ENCODE results near the gene SGCA. TPM values are rescaled to one million over a fixed set of nuclear protein-coding genes. Genes with fewer than 3 reads are reported as not detected.

SGCA gene
- total and polyA plus RNA-seq, 9 of the 15 experiments (the other 6 are each of a cell fraction or from before 2014, with no cell fraction given): not detected

DNA sequence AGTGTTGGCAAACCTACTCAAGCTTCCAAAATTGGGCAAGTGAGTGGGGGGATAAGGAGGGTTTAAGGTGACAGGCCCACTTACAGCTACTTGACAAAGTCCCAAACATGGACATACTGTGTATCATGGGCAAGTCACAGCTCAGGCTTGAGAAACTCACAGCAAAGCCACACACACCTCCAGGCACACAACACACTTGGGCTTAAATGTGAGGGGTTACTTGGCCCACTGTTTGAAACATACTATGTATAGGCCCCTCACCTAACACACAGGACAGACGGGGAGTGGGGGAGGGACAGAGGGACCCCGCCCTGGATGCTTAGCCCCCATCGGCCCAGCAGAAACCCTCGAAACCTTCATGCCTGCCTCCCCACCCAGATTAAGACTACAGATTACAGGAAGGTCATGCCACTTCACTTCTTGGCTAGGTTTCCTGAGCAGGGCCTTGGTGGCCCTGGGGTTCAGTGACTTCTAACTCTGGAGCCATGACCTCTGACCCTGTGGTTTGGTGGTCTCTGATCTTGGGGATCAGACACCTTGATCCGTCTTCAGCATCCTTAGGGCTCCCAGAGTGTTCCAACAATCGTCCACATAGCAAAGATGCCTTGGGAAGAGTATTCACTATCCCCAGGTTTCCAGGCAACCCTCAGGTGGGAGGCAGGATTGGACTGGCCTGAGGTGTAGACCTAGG is 33.6 kb upstream of the SGCA start:
- POLR2A ChIA-PET: interaction anchor here (0.6 to 2.0 kb wide), 5 partner anchors 9 to 166 kb away, joined by 3 to 8 read pairs (median 3); no protein-coding TSS in a partner anchor
- no peaks in the 10 kb centered on the region for H3K79me2 ChIP-seq (ENCODE audit: control insufficient read depth, insufficient read depth, low read length)
- H3K27ac ChIP-seq (ENCODE audit: extremely low read depth, low read depth, low read length): peak overlapping the region; percentile 39; the same call in 1 of the 3 replicates
- FAIRE-seq: peak; percentile 11
- H3K4me2 ChIP-seq (ENCODE audit: insufficient read depth, low read length): no peak overlapping the region
- no peak for ATAC-seq
- no peaks in the 10 kb centered on the region for H3K9me1 ChIP-seq (ENCODE audit: control insufficient read depth, insufficient read depth, low read length)
- H2AFZ ChIP-seq (ENCODE audit: low read depth, low read length): no peak overlapping the region
- BruUV-seq (replicated peaks): no TSS peak
- no peak for DNase-seq (ENCODE audit: extremely low read depth in 1 of 4, low spot score in 3 of 4)
- peaks cover 10% of the 10 kb centered on the region for H4K20me1 ChIP-seq (replicated peaks; ENCODE audit: control insufficient read depth, insufficient read depth, low read length)
- H3K9me3 ChIP-seq (replicated peaks; ENCODE audit: control insufficient read depth, insufficient read depth, low read depth, low read length): peaks cover 4% of the 10 kb centered on the region; the same call in 1 of the 2 replicates
- peaks cover 0 to 6% of the 10 kb centered on the region in 2 experiments; a peak in 3 of 5 replicates for H3K27me3 ChIP-seq (ENCODE audit: control insufficient read depth in 2 of 2, insufficient read depth in 2 of 2, low read length in 2 of 2)
- H3K36me3 ChIP-seq (ENCODE audit: control insufficient read depth, insufficient read depth, low read length): peaks cover 29% of the 10 kb centered on the region; the same call in 2 of the 3 replicates
- H3K9ac ChIP-seq (ENCODE audit: insufficient read depth in 1 of 2, low read depth in 2 of 2, low read length in 2 of 2): peak overlapping the region in 1 of 2 experiments; percentile 48; a peak in 1 of 4 replicates
- intact Hi-C loops (cut with micrococcal nuclease) (no loop called here), in situ Hi-C loops (cut with MboI) (no loop called here)
- H3K4me3 ChIP-seq: no peak overlapping the region
- peaks cover 8 to 34% of the 10 kb centered on the region in 2 experiments for H3K4me1 ChIP-seq (replicated peaks in 1 of 2; ENCODE audit: control insufficient read depth in 2 of 2, insufficient read depth in 2 of 2, low read length in 2 of 2)
- CTCF ChIA-PET (ENCODE audit: low intra/inter-chr PET ratio): no interaction called here
- WGBS (ENCODE audit: insufficient coverage, low coverage, missing lambda C conversion rate): 35% methylated on average over 6 of the region's 6 CpGs
- TF ChIP-seq, protein P1, sequence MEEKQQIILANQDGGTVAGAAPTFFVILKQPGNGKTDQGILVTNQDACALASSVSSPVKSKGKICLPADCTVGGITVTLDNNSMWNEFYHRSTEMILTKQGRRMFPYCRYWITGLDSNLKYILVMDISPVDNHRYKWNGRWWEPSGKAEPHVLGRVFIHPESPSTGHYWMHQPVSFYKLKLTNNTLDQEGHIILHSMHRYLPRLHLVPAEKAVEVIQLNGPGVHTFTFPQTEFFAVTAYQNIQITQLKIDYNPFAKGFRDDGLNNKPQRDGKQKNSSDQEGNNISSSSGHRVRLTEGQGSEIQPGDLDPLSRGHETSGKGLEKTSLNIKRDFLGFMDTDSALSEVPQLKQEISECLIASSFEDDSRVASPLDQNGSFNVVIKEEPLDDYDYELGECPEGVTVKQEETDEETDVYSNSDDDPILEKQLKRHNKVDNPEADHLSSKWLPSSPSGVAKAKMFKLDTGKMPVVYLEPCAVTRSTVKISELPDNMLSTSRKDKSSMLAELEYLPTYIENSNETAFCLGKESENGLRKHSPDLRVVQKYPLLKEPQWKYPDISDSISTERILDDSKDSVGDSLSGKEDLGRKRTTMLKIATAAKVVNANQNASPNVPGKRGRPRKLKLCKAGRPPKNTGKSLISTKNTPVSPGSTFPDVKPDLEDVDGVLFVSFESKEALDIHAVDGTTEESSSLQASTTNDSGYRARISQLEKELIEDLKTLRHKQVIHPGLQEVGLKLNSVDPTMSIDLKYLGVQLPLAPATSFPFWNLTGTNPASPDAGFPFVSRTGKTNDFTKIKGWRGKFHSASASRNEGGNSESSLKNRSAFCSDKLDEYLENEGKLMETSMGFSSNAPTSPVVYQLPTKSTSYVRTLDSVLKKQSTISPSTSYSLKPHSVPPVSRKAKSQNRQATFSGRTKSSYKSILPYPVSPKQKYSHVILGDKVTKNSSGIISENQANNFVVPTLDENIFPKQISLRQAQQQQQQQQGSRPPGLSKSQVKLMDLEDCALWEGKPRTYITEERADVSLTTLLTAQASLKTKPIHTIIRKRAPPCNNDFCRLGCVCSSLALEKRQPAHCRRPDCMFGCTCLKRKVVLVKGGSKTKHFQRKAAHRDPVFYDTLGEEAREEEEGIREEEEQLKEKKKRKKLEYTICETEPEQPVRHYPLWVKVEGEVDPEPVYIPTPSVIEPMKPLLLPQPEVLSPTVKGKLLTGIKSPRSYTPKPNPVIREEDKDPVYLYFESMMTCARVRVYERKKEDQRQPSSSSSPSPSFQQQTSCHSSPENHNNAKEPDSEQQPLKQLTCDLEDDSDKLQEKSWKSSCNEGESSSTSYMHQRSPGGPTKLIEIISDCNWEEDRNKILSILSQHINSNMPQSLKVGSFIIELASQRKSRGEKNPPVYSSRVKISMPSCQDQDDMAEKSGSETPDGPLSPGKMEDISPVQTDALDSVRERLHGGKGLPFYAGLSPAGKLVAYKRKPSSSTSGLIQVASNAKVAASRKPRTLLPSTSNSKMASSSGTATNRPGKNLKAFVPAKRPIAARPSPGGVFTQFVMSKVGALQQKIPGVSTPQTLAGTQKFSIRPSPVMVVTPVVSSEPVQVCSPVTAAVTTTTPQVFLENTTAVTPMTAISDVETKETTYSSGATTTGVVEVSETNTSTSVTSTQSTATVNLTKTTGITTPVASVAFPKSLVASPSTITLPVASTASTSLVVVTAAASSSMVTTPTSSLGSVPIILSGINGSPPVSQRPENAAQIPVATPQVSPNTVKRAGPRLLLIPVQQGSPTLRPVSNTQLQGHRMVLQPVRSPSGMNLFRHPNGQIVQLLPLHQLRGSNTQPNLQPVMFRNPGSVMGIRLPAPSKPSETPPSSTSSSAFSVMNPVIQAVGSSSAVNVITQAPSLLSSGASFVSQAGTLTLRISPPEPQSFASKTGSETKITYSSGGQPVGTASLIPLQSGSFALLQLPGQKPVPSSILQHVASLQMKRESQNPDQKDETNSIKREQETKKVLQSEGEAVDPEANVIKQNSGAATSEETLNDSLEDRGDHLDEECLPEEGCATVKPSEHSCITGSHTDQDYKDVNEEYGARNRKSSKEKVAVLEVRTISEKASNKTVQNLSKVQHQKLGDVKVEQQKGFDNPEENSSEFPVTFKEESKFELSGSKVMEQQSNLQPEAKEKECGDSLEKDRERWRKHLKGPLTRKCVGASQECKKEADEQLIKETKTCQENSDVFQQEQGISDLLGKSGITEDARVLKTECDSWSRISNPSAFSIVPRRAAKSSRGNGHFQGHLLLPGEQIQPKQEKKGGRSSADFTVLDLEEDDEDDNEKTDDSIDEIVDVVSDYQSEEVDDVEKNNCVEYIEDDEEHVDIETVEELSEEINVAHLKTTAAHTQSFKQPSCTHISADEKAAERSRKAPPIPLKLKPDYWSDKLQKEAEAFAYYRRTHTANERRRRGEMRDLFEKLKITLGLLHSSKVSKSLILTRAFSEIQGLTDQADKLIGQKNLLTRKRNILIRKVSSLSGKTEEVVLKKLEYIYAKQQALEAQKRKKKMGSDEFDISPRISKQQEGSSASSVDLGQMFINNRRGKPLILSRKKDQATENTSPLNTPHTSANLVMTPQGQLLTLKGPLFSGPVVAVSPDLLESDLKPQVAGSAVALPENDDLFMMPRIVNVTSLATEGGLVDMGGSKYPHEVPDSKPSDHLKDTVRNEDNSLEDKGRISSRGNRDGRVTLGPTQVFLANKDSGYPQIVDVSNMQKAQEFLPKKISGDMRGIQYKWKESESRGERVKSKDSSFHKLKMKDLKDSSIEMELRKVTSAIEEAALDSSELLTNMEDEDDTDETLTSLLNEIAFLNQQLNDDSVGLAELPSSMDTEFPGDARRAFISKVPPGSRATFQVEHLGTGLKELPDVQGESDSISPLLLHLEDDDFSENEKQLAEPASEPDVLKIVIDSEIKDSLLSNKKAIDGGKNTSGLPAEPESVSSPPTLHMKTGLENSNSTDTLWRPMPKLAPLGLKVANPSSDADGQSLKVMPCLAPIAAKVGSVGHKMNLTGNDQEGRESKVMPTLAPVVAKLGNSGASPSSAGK (IDR thresholded peaks at IDR 0.05): no peak
- TF ChIP-seq ZNF324 (CRISPR knock-in tag; IDR thresholded peaks at IDR 0.05) (no peak), ZEB2 (IDR thresholded peaks at IDR 0.05) (no peak)
- TF ChIP-seq, protein P2, sequence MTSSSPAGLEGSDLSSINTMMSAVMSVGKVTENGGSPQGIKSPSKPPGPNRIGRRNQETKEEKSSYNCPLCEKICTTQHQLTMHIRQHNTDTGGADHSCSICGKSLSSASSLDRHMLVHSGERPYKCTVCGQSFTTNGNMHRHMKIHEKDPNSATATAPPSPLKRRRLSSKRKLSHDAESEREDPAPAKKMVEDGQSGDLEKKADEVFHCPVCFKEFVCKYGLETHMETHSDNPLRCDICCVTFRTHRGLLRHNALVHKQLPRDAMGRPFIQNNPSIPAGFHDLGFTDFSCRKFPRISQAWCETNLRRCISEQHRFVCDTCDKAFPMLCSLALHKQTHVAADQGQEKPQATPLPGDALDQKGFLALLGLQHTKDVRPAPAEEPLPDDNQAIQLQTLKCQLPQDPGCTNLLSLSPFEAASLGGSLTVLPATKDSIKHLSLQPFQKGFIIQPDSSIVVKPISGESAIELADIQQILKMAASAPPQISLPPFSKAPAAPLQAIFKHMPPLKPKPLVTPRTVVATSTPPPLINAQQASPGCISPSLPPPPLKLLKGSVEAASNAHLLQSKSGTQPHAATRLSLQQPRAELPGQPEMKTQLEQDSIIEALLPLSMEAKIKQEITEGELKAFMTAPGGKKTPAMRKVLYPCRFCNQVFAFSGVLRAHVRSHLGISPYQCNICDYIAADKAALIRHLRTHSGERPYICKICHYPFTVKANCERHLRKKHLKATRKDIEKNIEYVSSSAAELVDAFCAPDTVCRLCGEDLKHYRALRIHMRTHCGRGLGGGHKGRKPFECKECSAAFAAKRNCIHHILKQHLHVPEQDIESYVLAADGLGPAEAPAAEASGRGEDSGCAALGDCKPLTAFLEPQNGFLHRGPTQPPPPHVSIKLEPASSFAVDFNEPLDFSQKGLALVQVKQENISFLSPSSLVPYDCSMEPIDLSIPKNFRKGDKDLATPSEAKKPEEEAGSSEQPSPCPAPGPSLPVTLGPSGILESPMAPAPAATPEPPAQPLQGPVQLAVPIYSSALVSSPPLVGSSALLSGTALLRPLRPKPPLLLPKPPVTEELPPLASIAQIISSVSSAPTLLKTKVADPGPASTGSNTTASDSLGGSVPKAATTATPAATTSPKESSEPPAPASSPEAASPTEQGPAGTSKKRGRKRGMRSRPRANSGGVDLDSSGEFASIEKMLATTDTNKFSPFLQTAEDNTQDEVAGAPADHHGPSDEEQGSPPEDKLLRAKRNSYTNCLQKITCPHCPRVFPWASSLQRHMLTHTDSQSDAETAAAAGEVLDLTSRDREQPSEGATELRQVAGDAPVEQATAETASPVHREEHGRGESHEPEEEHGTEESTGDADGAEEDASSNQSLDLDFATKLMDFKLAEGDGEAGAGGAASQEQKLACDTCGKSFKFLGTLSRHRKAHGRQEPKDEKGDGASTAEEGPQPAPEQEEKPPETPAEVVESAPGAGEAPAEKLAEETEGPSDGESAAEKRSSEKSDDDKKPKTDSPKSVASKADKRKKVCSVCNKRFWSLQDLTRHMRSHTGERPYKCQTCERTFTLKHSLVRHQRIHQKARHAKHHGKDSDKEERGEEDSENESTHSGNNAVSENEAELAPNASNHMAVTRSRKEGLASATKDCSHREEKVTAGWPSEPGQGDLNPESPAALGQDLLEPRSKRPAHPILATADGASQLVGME (CRISPR knock-in tag; IDR thresholded peaks at IDR 0.05): no peak
